ENCODE measurements around the gene ORM1. TPM values are rescaled to one million over a fixed set of nuclear protein-coding genes. Genes with fewer than 3 reads are reported as not detected.

The ORM1 gene
- total and polyA plus RNA-seq, 2 of the 8 experiments (the other 6 are each of a cell fraction or from before 2014, with no cell fraction given), result 0.32 TPM; not detected in 1

DNA sequence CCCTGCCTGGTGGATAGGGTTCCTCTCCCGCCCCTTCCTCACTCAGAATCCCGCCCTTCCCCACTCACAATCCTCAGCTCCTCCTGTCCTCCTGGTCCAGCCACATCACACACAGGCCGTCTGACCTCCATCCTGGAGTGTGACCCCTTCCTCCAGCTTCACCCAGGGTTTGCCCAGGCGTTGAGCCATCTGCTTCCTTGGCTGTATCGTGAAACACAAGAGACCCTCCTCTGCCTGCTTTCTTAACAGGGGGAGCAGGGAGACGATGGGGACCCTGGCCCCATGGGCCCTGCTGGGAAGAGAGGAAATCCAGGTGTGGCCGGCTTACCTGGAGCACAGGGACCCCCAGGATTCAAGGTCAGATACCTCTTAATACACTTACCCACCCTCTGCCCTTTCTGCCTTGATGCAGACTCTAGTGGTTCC is 32.3 kb upstream of the ORM1 start (continued):
- TF ChIP-seq TAF1 (IDR thresholded peaks at IDR 0.05; ENCODE audit: low read depth, low read length) (no peak), MAFK (IDR thresholded peaks at IDR 0.05; ENCODE audit: low read depth, low read length) (no peak), TEAD4 (IDR thresholded peaks at IDR 0.05; ENCODE audit: low read depth, low read length) (no peak), KDM1A (IDR thresholded peaks at IDR 0.05; ENCODE audit: borderline replicate concordance, low read length) (no peak), POLR2AphosphoS5 (IDR thresholded peaks at IDR 0.05; ENCODE audit: low read depth, low read length) (no peak)

Measured in H1 (cell line).